ENCODE data around the gene ATG7. TPM values are rescaled to one million over a fixed set of nuclear protein-coding genes. Genes with fewer than 3 reads are reported as not detected.

The ATG7 gene
- polyA plus RNA-seq, 2 of the 4 experiments (the other 2 are of a cell fraction) = 27.2 to 41.2 TPM

DNA sequence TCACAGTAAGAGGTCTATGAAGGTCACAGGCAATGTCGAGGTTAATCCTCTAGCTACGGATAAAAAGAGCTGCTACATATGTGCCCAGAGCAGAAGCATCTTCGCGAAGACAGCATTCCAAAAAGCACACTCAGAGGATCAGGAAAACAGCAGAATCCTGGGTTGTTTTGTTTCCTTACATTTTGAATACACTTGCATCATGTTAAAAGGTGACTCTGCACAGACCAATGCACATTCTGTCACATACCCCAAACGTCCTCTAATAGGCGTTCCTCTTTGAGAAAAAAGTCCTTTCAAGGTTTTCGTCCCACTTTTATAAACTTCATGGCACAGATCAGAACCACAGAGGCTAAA lies 318.8 kb downstream of the ATG7 start:
- TF ChIP-seq RARB (CRISPR knock-in tag; IDR thresholded peaks at IDR 0.05) (no peak), CBX2 (IDR thresholded peaks at IDR 0.05; ENCODE audit: borderline replicate concordance, low read depth) (no peak), POLR2AphosphoS2 (conservative IDR thresholded peaks at IDR 0.05; ENCODE audit: low read length) (no peak), KDM5A (IDR thresholded peaks at IDR 0.05) (no peak), EHMT2 (IDR thresholded peaks at IDR 0.05; ENCODE audit: low read depth) (no peak), EHF (CRISPR knock-in tag; IDR thresholded peaks at IDR 0.05) (no peak), FOXS1 (CRISPR knock-in tag; IDR thresholded peaks at IDR 0.05) (no peak), ZNF302 (CRISPR knock-in tag; IDR thresholded peaks at IDR 0.05) (no peak), HOXB5 (CRISPR knock-in tag; IDR thresholded peaks at IDR 0.05) (no peak), SREBF2 (IDR thresholded peaks at IDR 0.05) (no peak)
- TF ChIP-seq, protein P1, sequence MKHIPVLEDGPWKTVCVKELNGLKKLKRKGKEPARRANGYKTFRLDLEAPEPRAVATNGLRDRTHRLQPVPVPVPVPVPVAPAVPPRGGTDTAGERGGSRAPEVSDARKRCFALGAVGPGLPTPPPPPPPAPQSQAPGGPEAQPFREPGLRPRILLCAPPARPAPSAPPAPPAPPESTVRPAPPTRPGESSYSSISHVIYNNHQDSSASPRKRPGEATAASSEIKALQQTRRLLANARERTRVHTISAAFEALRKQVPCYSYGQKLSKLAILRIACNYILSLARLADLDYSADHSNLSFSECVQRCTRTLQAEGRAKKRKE (CRISPR knock-in tag; IDR thresholded peaks at IDR 0.05; ENCODE audit: low read depth) = no peak
- TF ChIP-seq, protein P2, sequence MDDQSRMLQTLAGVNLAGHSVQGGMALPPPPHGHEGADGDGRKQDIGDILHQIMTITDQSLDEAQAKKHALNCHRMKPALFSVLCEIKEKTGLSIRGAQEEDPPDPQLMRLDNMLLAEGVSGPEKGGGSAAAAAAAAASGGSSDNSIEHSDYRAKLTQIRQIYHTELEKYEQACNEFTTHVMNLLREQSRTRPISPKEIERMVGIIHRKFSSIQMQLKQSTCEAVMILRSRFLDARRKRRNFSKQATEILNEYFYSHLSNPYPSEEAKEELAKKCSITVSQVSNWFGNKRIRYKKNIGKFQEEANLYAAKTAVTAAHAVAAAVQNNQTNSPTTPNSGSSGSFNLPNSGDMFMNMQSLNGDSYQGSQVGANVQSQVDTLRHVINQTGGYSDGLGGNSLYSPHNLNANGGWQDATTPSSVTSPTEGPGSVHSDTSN (IDR thresholded peaks at IDR 0.05) = no peak
- TF ChIP-seq, protein P3, sequence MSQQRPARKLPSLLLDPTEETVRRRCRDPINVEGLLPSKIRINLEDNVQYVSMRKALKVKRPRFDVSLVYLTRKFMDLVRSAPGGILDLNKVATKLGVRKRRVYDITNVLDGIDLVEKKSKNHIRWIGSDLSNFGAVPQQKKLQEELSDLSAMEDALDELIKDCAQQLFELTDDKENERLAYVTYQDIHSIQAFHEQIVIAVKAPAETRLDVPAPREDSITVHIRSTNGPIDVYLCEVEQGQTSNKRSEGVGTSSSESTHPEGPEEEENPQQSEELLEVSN (IDR thresholded peaks at IDR 0.05; ENCODE audit: borderline replicate concordance, low read depth) = no peak
- Histone ChIP-seq H3K4me1 (peaks cover 15% of the 10 kb centered on the region; the same call in 1 of the 3 replicates), H3K4me3 (no peak overlapping the region), H3K9me3 (no peaks in the 10 kb centered on the region), H3K27ac (no peak overlapping the region), H3K4me2 (no peak overlapping the region)
- WGBS (ENCODE audit: missing lambda C conversion rate) = 84% methylated on average over 7 of the region's 7 CpGs
- DNase-seq (ENCODE audit: low read depth in 1 of 2, low spot score in 1 of 2) = no peak
- ChIA-PET POLR2A (interaction anchor here (0.6 kb wide), 1 partner anchor 63 kb away, joined by 3 read pairs; no protein-coding TSS in a partner anchor), CTCF (interaction anchor here (0.5 to 1.6 kb wide), 4 partner anchors 61 to 353 kb away, joined by 3 to 5 read pairs (median 4); no protein-coding TSS in a partner anchor)
- ATAC-seq = no peak
- FAIRE-seq = no peak

DNA sequence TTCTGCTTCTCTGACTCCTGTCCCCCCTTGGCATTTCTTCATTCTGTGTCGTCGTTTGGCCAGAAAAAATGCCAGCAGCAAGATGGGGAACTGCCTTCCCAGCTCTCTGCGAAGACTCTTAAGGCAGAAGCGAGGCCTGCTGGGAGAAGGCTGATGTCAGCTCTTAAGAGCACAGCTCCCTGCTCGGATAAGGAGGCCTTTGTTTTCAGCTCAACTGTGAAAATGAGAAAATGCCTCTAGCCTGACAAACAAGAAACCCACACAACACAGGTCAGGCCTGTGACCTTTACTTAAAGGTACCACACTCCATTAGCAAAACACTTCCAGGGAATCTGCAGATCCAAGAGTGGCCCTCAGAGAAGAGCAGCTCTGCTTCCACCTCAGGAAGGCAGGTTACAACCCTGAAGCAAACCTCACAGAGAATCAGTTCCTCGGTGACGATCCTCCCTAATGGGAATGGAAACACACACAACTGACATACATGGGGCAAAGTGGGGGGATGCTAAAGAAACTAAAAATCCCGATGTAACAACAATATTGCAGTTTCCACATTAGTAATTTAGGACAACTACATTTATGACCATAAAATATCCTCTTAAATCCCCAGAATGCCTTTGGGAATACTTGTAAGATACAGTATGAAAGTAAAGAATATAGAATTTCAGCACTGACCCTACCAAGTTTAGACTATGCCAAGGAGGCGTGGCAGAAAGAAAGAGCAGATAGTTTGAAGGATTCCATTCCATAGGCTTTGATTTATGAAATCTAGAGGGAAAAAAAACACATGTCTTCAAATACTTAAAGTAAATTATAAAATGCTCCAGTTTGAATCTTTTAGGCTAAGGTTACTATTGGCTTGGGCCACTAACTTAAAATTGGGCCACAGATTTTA lies 319.4 kb downstream of the ATG7 start:
- no peak overlapping the region for H3K4me2 ChIP-seq
- no peak overlapping the region for H3K4me3 ChIP-seq
- no peak for FAIRE-seq
- TF ChIP-seq CHD2 (IDR thresholded peaks at IDR 0.05; ENCODE audit: low read length, partially characterized antibody) (no peak), KDM1A (IDR thresholded peaks at IDR 0.05; ENCODE audit: low read depth) (no peak), EHF (CRISPR knock-in tag; IDR thresholded peaks at IDR 0.05) (no peak), MAFK (IDR thresholded peaks at IDR 0.05; ENCODE audit: partially characterized antibody) (no peak)
- peaks cover 11% of the 10 kb centered on the region; the same call in 1 of the 3 replicates for H3K4me1 ChIP-seq
- H3K27ac ChIP-seq = 0 out of 6 replicates have a peak overlapping the region, but pooled peaks of 1 of the 2 experiments have one; percentile 5
- WGBS (ENCODE audit: missing lambda C conversion rate) = 67% methylated on average over 9 of the region's 9 CpGs
- H3K9me3 ChIP-seq = no peaks in the 10 kb centered on the region
- ChIA-PET POLR2A (no interaction called here), CTCF (interaction anchor here (0.5 to 1.1 kb wide), 3 partner anchors 212 to 354 kb away, joined by 3 to 4 read pairs (median 3); no protein-coding TSS in a partner anchor)
- DNase-seq (ENCODE audit: low read depth in 1 of 2, low spot score in 1 of 2) = no peak
- peak; percentile 19 to 38; a peak in 2 of 6 replicates for ATAC-seq

DNA sequence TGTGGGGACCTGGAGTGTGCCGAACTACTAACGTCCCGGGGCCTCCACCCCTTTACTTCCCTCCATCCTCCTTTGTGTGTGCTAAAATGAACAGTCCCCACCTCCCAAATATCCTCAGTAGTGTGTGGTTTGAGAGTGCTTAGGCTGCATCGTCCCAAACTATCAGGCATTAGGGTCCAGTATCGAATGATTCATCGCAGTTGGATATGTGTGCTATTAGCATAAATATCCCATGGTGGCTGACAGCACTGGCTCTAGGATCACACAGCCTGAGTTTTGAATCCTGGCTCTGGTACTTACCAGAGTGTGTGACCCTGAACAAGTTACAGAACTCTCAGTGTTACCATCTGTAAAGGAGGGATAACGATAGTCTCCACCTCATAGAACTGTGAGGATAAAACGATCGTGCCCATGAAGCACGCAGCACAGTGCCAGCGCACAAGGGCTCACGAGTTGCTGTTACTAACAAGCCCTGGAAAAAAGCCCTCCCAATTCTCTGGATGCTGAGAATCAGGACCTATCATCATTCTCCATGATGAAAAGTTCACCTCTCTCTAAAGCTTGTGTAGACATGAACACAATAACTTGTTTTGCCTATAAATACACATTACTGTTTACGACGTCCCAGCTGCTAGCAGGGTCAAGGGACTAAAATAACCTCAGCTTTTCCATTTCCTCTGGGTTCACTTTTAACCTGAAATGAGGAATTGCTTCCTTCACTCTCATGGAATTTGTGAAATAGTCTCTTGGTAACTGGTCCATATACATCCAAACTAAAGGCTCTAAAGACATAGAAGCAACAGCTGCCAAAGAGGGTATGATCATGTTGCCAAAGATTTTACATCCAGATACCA lies 320.5 kb downstream of the ATG7 start:
- no peak for FAIRE-seq
- 91% methylated on average over 14 of the region's 14 CpGs for WGBS (ENCODE audit: missing lambda C conversion rate)
- H3K27ac ChIP-seq = no peak overlapping the region
- peaks cover 11% of the 10 kb centered on the region; the same call in 1 of the 3 replicates for H3K4me1 ChIP-seq
- no peak overlapping the region for H3K4me3 ChIP-seq
- ChIA-PET POLR2A (no interaction called here), CTCF (no interaction called here)
- DNase-seq (ENCODE audit: low read depth in 1 of 2, low spot score in 1 of 2) = no peak
- ATAC-seq = no peak
- H3K4me2 ChIP-seq = no peak overlapping the region
- H3K9me3 ChIP-seq = no peaks in the 10 kb centered on the region
- TF ChIP-seq, protein P4, sequence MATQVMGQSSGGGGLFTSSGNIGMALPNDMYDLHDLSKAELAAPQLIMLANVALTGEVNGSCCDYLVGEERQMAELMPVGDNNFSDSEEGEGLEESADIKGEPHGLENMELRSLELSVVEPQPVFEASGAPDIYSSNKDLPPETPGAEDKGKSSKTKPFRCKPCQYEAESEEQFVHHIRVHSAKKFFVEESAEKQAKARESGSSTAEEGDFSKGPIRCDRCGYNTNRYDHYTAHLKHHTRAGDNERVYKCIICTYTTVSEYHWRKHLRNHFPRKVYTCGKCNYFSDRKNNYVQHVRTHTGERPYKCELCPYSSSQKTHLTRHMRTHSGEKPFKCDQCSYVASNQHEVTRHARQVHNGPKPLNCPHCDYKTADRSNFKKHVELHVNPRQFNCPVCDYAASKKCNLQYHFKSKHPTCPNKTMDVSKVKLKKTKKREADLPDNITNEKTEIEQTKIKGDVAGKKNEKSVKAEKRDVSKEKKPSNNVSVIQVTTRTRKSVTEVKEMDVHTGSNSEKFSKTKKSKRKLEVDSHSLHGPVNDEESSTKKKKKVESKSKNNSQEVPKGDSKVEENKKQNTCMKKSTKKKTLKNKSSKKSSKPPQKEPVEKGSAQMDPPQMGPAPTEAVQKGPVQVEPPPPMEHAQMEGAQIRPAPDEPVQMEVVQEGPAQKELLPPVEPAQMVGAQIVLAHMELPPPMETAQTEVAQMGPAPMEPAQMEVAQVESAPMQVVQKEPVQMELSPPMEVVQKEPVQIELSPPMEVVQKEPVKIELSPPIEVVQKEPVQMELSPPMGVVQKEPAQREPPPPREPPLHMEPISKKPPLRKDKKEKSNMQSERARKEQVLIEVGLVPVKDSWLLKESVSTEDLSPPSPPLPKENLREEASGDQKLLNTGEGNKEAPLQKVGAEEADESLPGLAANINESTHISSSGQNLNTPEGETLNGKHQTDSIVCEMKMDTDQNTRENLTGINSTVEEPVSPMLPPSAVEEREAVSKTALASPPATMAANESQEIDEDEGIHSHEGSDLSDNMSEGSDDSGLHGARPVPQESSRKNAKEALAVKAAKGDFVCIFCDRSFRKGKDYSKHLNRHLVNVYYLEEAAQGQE (IDR thresholded peaks at IDR 0.05) = no peak
- no peak for TF ChIP-seq HOXB5 (CRISPR knock-in tag; IDR thresholded peaks at IDR 0.05)
- no peak for TF ChIP-seq RFX5 (IDR thresholded peaks at IDR 0.05)
- no peak for TF ChIP-seq HOXB13 (CRISPR knock-in tag; IDR thresholded peaks at IDR 0.05; ENCODE audit: low read depth)
- no peak for TF ChIP-seq RNF2 (IDR thresholded peaks at IDR 0.05; ENCODE audit: borderline replicate concordance, low read depth)
- TF ChIP-seq ZSCAN20 (CRISPR knock-in tag; IDR thresholded peaks at IDR 0.05) = no peak
- TF ChIP-seq CBX8 (IDR thresholded peaks at IDR 0.05) = no peak
- no peak for TF ChIP-seq EHF (CRISPR knock-in tag; IDR thresholded peaks at IDR 0.05)
- TF ChIP-seq MAZ (IDR thresholded peaks at IDR 0.05; ENCODE audit: borderline replicate concordance, low read depth, low read length) = no peak
- TF ChIP-seq HOXA7 (CRISPR knock-in tag; IDR thresholded peaks at IDR 0.05) = no peak
- no peak for TF ChIP-seq JUNB (IDR thresholded peaks at IDR 0.05)
- TF ChIP-seq RCOR1 (IDR thresholded peaks at IDR 0.05; ENCODE audit: low read depth, low read length) = no peak

Data from A549 (cell line).